NCI-H82 (cell line): ENCODE measurements around the gene MYLK.
A peak's percentile ranks its signal among the peaks of the same experiment; 100 is the strongest.
"Not testable (repeated sequence)": the region's sequence is repeated elsewhere in the genome, so short reads cannot be mapped to it uniquely, and the experiment has no call there.

Experiments
- DNase-seq: peaks from one replicate; lab custom pipeline; 2025; lab: John Stamatoyannopoulos, UW

Gene MYLK, protein sequence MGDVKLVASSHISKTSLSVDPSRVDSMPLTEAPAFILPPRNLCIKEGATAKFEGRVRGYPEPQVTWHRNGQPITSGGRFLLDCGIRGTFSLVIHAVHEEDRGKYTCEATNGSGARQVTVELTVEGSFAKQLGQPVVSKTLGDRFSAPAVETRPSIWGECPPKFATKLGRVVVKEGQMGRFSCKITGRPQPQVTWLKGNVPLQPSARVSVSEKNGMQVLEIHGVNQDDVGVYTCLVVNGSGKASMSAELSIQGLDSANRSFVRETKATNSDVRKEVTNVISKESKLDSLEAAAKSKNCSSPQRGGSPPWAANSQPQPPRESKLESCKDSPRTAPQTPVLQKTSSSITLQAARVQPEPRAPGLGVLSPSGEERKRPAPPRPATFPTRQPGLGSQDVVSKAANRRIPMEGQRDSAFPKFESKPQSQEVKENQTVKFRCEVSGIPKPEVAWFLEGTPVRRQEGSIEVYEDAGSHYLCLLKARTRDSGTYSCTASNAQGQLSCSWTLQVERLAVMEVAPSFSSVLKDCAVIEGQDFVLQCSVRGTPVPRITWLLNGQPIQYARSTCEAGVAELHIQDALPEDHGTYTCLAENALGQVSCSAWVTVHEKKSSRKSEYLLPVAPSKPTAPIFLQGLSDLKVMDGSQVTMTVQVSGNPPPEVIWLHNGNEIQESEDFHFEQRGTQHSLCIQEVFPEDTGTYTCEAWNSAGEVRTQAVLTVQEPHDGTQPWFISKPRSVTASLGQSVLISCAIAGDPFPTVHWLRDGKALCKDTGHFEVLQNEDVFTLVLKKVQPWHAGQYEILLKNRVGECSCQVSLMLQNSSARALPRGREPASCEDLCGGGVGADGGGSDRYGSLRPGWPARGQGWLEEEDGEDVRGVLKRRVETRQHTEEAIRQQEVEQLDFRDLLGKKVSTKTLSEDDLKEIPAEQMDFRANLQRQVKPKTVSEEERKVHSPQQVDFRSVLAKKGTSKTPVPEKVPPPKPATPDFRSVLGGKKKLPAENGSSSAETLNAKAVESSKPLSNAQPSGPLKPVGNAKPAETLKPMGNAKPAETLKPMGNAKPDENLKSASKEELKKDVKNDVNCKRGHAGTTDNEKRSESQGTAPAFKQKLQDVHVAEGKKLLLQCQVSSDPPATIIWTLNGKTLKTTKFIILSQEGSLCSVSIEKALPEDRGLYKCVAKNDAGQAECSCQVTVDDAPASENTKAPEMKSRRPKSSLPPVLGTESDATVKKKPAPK (N-terminal part only)

DNA sequence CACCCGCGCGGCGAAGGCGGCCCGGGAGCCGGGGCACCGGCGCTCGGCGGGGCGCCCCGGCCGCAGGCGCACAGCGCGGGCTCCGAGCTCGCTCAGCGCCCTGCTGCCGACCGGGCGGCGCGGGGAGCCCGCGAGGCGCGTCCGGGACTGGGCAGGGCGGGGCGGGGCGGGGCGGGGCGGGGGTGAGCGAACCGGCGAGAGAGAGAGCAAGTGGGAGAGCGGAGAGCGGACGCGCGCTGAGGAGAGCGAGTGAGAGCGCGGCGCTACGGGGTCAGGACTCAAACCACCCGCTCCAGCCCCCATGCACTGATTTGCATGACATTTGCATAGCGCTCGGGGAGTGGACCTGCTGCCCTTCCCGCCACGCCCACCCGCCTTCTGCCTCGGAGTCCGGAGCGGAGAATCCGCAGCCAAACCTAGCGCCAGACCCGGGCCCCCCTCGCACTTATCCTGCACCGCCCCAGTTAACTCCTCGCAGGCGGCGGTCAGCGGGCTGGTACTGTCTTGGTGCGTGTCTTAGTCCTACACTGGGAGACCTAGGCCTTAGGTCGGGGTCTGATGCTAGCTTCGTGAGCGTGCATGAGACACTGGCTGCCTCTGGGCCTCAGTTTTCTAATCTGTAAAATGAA is at the start of gene MYLK:
TSS of gene MYLK (minus strand) at position 130 of the 629 bp plus-strand sequence. CDS start 90,491 bp downstream, outside the sequence.
- peak; percentile 99 for DNase-seq

DNA sequence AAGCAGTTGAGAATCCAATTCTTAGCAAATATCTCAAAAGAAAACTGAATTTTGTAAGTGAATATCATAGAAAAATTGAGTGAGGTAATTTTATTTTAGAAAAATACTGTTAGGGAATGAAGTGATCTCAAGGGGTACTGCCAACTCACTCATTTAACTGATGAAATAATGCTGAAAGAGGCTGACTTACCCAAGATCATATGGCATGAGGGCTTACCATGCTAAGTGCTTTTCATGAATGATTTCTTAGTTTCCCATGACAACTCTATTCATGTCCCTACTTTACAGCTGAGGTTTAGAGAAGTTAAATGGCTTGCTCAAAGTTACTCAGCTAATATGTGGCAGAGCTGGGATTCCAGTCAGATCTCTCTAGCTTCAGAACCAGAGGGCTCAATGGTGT is 46.3 kb upstream of the MYLK start:
- DNase-seq, result no peak

DNA sequence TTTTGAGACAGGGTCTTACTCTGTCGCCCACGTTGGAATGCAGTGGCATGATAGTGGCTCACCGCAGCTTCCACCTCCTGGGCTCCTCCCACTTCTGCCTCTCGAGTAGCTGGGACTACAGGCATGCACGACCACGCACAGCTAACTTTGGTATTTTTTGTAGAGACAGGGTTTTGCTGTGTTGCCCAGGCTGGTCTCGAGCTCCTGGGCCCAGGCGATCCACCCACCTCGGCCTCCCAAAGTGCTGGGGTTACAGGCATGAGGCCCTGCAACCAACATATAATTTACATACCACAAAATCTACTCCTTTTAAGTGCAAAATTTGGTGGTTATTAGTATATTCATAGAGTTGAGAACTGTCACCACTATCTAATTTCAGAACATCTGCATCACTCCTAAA is 45.2 kb upstream of the MYLK start:
- no peak for DNase-seq

DNA sequence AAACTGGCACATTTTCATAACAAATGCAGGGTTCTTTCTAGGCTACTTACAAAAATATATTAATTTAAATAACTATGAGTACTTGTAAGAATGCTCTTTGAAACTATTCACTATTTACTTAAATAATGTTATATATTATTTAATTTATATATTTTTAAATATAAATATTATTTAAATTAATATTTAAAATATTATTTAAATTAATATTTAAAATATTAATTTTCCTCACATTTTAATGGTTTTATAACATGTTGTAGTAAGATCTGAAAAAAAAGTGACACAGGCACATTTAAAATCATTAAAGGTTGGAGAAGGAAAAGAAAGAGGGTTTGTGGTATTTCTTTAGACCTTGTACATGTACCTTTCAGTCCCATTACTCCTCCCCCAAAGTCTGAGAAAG is 42.3 kb upstream of the MYLK start:
- no peak for DNase-seq

DNA sequence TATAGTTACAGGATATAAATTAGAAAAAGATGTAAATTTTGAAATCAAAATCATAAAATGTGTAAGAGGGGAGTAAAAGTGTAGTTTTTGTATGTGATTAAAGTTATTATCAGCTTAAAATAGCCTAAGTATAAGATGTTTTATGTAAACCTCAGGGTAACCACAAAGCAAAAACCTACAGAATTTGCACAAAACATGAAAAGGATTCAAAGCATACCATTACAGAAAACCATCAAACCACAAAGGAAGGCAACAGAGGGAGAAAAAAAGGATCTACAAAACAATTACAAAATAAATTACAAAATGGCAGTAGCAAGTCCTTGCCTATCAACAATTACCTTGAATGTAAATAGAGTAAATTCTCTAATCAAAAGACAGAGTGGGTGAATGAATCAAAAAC is 36.7 kb upstream of the MYLK start:
- no peak for DNase-seq

DNA sequence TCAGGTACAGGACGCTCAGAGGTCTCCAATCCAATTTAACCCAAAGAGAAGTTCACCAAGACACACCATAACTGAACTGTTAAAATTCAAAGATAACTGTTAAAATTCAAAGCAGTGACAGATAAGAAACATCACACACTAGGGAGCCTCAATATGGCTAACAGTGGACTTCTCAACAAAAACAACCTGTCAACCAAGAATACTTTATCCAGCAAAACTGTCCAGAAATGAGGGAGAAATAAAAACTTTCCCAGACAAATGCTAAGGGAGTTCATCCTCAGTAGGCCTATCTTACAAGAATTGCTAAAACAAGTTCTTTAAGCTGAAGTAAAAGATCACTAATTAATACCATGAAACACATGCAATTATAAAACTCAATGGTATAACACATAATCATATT is 36.3 kb upstream of the MYLK start:
- DNase-seq, result no peak

DNA sequence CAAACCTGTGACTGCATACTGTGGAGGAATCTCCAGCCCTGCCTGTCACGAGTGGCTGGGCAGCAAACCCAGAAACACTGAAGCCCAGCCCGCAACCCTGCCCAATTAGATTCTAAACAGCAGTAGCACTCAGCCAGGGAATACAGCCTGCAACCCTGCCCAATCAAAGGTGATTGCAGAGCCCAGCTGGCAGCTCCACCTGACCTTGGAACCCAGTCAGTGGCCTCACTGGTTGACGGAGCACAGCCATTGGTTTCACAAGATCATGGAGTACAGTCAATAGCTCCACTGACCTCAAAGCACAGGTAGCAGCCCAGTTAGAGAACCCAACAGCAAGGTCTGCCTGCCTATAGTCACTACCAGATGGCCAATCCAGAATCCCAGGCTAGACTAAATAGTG is 35.2 kb upstream of the MYLK start:
- no peak for DNase-seq

DNA sequence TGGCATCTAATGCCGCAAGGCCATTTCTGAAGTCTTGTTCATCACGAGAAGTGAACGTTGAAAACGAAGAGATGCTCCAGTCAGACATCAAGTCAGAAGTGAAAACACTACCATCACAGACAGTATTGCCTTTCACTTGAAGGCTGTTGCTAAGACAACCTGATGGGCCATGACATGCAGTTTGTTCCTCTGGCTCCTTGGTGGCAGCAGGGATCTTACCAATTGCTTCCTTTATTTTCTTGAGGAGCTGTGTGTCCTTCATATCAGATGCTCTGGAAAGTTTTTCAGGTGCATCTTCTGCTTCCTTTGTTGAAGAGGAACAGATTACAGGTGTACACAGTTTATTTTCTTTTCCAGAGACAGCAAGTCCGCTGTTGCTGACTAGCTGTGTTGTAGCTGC is 30.7 kb upstream of the MYLK start:
- DNase-seq, result peak; percentile 9

DNA sequence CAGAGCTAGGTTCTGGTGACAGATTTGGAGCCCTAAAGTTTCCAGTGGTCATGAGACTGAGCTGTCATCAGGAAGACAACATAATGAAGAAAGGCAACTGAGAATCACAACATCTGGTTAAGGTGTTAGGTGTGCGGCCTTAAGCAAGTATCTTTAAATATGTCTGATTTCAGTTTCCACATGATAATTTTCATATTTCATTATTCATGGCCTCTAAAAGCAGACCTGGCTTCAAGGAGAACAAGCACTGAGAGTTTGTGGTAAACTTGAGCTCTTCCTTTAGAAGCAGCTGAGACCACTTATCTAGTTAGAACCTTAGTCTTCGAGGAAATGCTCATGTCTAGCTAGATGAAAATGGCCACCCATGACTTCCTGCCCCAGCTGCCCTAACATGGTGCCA is 25.7 kb upstream of the MYLK start:
- no peak for DNase-seq

DNA sequence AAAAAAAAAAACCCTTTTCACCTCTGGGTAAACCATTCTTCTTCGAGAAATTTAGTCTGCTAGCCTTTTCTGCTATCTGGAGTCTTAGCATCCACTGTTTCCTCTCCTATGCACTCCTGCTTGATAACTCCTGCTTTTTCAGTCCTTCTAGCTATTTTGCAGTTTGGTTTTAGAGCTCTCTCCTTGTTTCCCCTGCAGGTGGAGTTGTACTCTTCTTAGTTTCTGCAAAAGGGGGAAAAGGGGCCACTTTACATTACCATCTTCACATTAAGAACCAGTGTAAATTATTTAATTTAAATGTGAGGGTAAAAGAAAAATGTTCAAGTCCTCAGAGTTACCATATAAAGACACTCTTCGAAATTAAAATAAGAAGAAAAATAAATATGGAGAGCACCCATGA is 23.6 kb upstream of the MYLK start:
- no peak for DNase-seq

DNA sequence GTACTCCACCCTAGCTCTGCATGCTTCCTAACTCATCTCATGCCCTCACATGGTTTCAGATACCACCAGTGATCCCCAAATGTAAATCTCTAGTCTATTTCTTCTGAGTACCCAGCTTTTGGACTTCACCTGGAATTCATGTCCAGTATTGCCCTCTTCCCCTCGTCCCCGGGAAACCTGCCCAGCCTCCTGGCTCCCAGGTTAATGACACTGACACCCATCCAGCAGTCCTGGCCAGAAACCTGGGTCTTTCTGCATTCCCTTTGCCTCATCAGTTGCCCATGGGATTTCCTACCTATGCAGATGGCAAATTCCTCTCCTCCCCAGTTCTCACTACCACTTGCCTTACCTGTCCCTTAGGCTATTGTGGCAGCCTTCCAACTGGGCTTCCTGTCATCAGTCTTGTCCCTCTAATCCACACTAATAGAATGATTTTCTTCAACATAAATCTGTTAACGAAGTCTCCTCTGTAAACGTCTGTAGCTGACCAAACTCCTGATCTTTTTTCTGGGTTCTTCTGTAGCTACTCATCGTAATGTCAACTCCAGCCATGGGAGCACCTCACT is 15.3 kb upstream of the MYLK start:
- peak; percentile 60 for DNase-seq

DNA sequence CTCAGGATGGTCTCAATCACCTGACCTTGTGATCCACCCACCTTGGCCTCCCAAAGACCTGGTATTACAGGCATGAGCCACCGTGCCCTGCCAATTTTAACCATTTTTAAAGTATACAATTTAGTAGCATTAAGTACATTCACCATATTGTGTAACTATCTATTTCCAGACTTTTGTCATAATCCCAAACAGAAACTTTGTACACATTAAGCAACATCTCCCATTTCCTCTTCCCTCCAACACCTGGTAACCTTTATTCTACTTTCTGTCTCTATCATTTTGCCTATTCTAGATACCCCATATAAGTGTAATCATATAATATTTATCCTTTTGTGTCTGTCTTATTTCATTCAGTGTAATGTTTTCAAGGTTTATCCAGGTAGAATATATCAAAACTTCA is 8.9 kb upstream of the MYLK start:
- DNase-seq, result no peak

DNA sequence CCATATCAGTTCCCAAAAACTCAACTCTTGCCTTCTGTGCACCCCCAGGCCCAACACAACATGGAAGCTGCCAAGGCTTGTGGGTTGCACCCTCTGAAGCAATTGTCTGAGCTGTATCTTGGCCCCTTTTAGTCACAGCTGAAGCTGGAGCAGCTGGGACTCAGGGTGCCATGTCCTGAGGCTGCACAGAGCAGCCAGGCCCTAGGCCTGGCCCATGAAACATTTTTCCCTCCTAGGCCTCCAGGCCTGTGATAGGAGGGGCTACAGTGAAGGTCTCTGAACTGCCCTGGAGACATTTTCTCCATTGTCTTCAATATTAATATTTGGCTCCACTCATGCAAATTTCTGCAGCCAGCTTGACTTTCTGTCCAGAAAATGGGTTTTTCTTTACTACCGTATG is 8.1 kb upstream of the MYLK start:
- DNase-seq, result no peak

DNA sequence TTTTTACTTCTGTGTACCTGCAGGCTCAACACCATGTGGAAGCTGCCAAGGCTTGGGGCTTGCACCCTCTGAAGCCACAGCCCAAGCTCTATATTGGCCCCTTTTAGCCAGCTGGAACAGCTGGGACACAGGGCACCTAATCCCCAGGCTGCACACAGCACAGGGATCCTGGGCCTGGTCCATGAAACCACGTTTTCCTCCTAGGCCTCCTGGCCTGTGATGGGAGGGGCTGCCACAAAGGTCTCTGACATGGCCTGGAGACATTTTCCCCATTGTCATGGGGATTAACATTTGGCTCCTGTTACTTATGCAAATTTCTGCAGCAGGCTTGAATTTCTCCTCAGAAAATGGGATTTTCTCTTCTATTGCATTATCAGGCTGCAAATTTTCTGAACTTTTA is 6.9 kb upstream of the MYLK start:
- not testable (repeated sequence) for DNase-seq

DNA sequence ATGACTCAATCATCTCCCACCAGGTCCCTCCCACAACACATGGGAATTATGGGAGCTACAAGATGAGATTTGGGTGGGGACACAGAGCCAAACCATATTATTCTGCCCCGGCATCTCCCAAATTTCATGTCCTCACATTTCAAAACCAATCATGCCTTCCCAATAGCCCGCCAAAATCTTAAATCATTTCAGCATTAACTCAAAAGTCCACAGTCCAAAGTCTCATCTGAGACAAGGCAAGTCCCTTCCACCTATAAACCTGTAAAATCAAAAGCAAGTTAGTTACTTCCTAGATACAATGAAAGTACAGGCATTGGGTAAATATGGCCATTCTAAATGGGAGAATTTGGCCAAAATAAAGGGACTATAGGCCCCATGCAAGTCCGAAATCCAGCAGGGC is 6.0 kb upstream of the MYLK start:
- not testable (repeated sequence) for DNase-seq

DNA sequence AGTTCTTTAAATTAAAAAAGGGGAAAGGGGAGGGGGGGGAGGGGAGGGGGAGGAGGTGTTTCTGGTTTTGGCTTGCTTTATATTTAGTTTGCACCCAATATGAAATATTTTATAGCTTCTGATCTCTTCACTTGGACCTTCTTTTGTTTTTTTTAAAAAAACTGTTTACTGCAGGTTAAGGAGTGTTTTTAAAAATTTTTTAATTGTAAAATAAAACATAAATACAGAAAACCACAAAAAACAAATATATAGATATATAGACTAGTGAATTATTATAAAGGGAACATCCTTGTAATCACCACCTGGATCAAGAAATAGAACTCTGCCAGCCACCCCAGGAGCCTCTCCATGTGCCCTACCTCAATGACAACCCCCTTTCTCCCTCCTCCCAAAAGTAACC is 861 bp upstream of the MYLK start:
- DNase-seq, result no peak

DNA sequence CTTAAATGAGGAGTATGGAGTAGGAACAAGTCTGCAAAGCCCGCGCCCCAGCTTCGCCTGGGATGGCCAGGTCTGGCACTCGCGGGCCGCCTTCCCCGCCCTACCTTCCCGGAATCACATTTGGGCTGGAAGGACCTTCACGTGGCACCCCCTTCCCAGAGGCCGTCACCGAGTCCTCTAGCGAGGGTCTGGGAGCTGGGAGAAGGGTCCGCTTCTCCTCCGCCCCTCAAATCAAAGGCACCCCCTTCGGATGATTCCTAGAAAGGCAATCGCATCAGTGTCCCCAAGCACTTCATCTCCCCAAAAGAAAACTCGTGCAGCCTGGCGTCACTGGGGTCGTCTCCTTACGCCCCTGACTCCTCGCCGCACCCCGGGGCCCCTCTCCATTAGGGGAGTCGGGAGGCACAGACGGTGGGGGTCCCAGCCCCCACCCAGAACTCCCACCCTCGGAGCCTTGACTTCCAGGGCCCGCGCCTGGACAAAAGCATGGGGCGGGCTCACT is 380 bp downstream of the MYLK start:
- DNase-seq, result peak; percentile 51

DNA sequence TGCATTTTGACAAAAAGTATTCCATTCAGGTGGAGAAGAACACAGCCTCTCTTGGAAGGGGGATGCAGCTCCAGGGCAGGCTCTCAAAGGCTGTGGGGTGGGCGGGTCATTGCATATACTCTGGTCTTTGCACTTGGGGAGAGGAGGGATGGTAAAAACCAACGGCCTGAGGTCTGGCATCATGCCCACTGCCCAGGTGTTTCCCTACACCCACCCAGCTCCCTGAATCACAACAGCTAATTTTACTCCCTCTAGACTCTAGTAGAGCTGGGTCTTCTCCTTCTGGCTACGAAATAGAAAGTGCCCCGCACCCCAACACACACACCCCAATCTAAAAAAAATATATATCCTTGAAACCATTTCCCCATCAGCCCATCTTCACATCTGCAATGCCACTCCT is 1.0 kb downstream of the MYLK start:
- DNase-seq, result no peak

DNA sequence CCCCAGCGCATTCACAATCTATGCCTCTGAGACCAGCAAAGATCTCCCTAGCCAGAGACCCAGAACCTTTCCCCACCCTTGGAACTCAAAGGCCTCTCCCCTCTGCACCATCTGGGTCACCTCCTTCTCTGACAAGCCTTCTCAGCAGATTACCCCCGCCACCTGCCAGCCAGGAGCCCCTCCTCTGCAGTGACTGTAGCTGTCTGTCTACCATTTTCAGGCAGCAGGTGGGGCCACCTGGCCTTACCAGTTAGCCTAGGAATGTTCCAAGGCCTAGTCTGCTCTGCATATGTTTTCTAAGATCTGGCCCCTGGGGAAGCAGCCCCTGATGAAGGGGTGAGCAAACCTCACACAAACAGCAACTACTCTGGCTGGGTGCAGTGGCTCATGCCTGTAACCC is 2.4 kb downstream of the MYLK start:
- peak; percentile 88 for DNase-seq

DNA sequence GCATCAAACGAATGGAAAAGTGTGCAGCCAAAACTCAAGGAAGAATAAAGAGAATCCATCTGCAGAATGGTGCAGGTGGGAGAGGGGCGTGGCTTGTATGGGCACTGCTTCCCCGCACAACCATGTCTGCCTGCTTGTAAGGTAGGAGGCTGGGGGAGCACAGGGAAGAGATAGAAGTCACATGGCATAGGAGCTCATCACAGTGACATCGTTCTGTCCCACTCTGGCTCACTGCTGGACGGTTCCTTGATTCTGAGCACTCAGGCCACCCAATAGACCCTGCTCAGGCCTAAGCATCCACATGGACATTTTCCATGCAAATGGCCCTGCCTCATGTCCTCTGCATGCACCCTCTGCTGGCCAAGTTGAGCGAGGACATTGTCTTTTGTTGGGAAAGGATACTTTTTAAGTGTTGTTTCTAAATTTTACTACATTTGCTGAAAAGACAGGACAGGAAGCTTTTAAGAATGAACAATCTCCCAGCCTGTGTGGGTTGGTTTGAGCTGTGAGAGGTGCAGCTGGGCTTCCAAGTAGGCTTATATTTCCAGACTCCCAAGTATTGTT is 3.1 kb downstream of the MYLK start:
- peak; percentile 36 for DNase-seq

DNA sequence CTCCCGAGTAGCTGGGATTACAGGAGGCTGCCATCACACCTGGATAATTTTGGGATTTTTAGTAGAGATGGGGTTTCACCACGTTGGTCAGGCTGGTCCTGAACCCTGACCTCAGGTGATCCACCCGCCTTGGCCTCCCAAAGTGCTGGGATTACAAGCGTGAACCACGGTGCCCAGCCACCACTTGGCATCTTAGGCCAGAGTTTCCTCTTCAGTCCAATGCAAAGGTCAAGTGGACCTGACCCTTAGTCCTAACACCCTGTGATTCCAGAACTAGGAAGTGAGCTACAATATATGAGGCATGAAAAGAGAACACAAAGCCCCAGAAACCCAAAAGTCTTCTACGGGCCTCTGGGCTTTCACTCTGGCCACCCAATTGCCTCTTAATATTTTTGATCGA is 5.3 kb downstream of the MYLK start:
- no peak for DNase-seq
